ENCODE measurements around the gene GLI2.

- TF ChIP-seq, protein P1, sequence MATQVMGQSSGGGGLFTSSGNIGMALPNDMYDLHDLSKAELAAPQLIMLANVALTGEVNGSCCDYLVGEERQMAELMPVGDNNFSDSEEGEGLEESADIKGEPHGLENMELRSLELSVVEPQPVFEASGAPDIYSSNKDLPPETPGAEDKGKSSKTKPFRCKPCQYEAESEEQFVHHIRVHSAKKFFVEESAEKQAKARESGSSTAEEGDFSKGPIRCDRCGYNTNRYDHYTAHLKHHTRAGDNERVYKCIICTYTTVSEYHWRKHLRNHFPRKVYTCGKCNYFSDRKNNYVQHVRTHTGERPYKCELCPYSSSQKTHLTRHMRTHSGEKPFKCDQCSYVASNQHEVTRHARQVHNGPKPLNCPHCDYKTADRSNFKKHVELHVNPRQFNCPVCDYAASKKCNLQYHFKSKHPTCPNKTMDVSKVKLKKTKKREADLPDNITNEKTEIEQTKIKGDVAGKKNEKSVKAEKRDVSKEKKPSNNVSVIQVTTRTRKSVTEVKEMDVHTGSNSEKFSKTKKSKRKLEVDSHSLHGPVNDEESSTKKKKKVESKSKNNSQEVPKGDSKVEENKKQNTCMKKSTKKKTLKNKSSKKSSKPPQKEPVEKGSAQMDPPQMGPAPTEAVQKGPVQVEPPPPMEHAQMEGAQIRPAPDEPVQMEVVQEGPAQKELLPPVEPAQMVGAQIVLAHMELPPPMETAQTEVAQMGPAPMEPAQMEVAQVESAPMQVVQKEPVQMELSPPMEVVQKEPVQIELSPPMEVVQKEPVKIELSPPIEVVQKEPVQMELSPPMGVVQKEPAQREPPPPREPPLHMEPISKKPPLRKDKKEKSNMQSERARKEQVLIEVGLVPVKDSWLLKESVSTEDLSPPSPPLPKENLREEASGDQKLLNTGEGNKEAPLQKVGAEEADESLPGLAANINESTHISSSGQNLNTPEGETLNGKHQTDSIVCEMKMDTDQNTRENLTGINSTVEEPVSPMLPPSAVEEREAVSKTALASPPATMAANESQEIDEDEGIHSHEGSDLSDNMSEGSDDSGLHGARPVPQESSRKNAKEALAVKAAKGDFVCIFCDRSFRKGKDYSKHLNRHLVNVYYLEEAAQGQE (IDR thresholded peaks at IDR 0.05; ENCODE audit: unreplicated experiment), result no peak
- TF ChIP-seq CTCF (conservative IDR thresholded peaks at IDR 0.05; ENCODE audit: low read depth in 2 of 2), result no peak
Measured at GRCh38 chr2:120732506-120733237, 3.0 kb upstream of the GLI2 start.
